DMS114 treated with DMSO at 0.1 percent for 48 hours (cell line): ENCODE data around the gene ZFAND6.
"Not testable (repeated sequence)": the region's sequence is repeated elsewhere in the genome, so short reads cannot be mapped to it uniquely, and the experiment has no call there.

Source experiments
- DNase-seq: peaks from one replicate; lab custom pipeline; 2025; ENCODE audit not compliant: unreplicated experiment; lab: John Stamatoyannopoulos, UW

Gene ZFAND6

GRCh38 chr15:80058851-80059785 lies at the start of gene ZFAND6:
Gene ZFAND6 (plus strand): TSS chr15:80059676. CDS start chr15:80120345, 60,669 bp downstream.
- peak; percentile 93 for DNase-seq

- no peak for DNase-seq
Observed at GRCh38 chr15:80010131-80010673, 49.3 kb upstream of the ZFAND6 start.

- DNase-seq, result not testable (repeated sequence)
Observed at GRCh38 chr15:80011041-80011523, 48.4 kb upstream of the ZFAND6 start.

GRCh38 chr15:80011596-80011995 lies 47.9 kb upstream of the ZFAND6 start:
- DNase-seq, result no peak

- no peak for DNase-seq
Observed at GRCh38 chr15:80012060-80012726, 47.3 kb upstream of the ZFAND6 start.

- DNase-seq, result not testable (repeated sequence)
Observed at GRCh38 chr15:80014186-80014585, 45.3 kb upstream of the ZFAND6 start.

GRCh38 chr15:80015156-80015555 lies 44.3 kb upstream of the ZFAND6 start:
- DNase-seq, result no peak

- not testable (repeated sequence) for DNase-seq
Observed at GRCh38 chr15:80016506-80016905, 43.0 kb upstream of the ZFAND6 start.

GRCh38 chr15:80017139-80017538 lies 42.3 kb upstream of the ZFAND6 start:
- DNase-seq, result not testable (repeated sequence)

GRCh38 chr15:80019168-80019745 lies 40.2 kb upstream of the ZFAND6 start:
- no peak for DNase-seq

GRCh38 chr15:80020149-80020548 lies 39.3 kb upstream of the ZFAND6 start:
- not testable (repeated sequence) for DNase-seq

- no peak for DNase-seq
Observed at GRCh38 chr15:80020731-80021130, 38.7 kb upstream of the ZFAND6 start.

GRCh38 chr15:80026310-80026709 lies 33.2 kb upstream of the ZFAND6 start:
- no peak for DNase-seq

GRCh38 chr15:80026754-80027153 lies 32.7 kb upstream of the ZFAND6 start:
- DNase-seq, result no peak

- no peak for DNase-seq
Observed at GRCh38 chr15:80028937-80029336, 30.5 kb upstream of the ZFAND6 start.

GRCh38 chr15:80031841-80032240 lies 27.6 kb upstream of the ZFAND6 start:
- DNase-seq, result no peak

- DNase-seq, result no peak
Observed at GRCh38 chr15:80034629-80035028, 24.8 kb upstream of the ZFAND6 start.

GRCh38 chr15:80036071-80036470 lies 23.4 kb upstream of the ZFAND6 start:
- no peak for DNase-seq

- DNase-seq, result no peak
Observed at GRCh38 chr15:80041494-80042253, 17.8 kb upstream of the ZFAND6 start.

GRCh38 chr15:80042568-80042967 lies 16.9 kb upstream of the ZFAND6 start:
- DNase-seq, result no peak
